Stimulated activated CD4-positive, alpha-beta T cell treated with anti-CD3 and anti-CD28 coated beads, Interleukin-2, amount 100 ng/mL, for 24 hours (primary cell): ENCODE measurements around the gene IDUA.

Experiments used
- DNase-seq, 2 donors: peaks; one replicate each; pipeline ENCODE4 v3.0.0-alpha.2; 2020

Gene IDUA

GRCh38 chr4:1018147-1019020, 31.5 kb downstream of the IDUA start:
- no peak for DNase-seq

- DNase-seq, result no peak
These were observed 32.5 kb downstream of the IDUA start for GRCh38 chr4:1019320-1019719.

GRCh38 chr4:1019729-1020470, 33.1 kb downstream of the IDUA start:
- DNase-seq, result no peak

- no peak for DNase-seq
These were observed 34.7 kb downstream of the IDUA start for GRCh38 chr4:1021386-1022050.

- no peak for DNase-seq
These were observed 35.4 kb downstream of the IDUA start for GRCh38 chr4:1022051-1022738.

GRCh38 chr4:1022739-1023066, 35.9 kb downstream of the IDUA start:
- no peak for DNase-seq

DNA sequence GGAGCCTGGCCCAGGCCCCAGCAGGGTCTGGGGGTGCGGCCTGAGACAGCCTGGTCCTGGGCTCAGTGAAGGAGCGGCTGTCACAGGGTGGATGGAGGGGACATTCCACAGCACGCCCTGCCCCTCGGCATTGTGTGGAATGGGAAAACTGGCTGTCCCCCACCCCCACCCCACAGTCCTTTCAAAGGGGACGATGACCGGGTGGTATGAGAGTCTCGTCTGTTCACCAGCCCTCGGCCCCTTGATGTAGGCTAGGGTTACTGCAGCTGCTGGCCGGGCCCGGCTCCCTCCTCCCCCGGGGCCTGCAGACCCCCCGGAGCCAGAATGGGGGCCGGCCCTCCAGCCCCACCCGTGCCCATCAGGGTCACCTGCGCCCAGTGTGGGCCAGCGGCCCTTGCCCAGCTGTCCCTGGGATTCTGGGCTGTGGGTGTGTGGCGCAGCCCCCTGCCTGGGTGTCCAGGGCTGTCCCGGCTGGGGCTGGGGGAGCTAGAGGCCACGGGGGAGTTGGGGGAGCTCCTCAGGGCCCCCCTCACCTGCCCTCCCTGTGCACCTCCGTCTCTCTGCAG, 36.3 kb downstream of the IDUA start:
- no peak for DNase-seq

GRCh38 chr4:1023895-1024740, 37.3 kb downstream of the IDUA start:
- no peak for DNase-seq

DNA sequence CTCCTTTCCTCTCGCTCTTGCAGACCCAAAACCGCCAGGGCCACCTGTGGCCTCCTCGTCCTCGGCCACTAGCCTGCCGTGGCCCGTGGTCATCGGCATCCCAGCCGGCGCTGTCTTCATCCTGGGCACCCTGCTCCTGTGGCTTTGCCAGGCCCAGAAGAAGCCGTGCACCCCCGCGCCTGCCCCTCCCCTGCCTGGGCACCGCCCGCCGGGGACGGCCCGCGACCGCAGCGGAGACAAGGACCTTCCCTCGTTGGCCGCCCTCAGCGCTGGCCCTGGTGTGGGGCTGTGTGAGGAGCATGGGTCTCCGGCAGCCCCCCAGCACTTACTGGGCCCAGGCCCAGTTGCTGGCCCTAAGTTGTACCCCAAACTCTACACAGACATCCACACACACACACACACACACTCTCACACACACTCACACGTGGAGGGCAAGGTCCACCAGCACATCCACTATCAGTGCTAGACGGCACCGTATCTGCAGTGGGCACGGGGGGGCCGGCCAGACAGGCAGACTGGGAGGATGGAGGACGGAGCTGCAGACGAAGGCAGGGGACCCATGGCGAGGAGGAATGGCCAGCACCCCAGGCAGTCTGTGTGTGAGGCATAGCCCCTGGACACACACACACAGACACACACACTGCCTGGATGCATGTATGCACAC, 38.2 kb downstream of the IDUA start:
- DNase-seq, result no peak

GRCh38 chr4:1026115-1026514, 39.3 kb downstream of the IDUA start:
- peak; percentile 51 to 70 for DNase-seq

DNA sequence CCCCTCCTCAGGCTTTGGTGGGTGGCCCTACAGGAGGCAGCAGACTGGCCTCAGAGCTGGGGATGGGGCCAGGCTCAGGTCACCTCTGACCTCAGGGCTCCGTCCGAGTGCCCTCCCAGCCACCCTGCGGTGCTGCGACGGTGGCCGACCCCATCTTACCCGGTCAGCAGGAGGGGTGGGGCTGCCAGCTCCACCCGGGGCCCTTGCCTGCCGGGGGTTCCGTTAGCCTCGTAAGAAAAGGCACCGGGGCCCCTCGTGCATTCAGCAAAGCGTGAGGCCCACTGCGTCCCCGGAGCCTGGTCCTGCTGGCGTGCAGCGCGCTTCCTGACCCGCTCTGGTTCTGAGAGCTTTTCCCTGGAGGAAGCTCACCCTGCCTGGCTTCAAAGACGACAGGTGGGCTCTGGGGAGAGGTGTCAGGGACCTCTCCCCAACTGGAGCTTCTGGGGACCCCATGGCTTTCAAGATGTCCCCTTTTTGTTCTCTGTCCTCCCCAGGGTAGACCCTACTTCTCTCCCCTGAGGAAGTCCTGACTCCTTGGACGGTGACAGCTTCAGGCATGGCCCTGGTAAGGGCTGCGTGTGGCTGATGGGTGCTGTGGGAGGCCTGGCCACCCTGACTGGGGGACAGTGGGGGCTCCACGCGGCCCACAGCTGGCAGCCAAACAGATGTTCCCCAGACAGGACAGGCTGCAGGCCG, 40.5 kb downstream of the IDUA start:
- no peak for DNase-seq

DNA sequence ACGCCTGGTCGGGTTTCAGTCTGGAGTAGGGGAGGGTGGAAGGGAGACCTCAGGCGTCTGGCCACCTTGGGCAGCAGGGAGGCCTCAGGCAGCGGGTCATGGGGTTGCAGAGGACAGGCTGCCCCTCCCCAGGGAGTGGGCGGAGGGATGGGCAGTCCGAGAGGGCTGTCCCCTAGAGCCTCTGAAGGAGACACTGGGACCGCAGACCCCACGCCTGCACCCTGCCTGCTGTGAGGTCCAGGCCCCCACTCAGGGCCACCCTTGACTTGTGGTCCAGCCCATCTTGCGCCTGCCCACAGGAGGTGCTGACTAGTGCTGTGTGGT, 41.0 kb downstream of the IDUA start:
- no peak for DNase-seq

DNA sequence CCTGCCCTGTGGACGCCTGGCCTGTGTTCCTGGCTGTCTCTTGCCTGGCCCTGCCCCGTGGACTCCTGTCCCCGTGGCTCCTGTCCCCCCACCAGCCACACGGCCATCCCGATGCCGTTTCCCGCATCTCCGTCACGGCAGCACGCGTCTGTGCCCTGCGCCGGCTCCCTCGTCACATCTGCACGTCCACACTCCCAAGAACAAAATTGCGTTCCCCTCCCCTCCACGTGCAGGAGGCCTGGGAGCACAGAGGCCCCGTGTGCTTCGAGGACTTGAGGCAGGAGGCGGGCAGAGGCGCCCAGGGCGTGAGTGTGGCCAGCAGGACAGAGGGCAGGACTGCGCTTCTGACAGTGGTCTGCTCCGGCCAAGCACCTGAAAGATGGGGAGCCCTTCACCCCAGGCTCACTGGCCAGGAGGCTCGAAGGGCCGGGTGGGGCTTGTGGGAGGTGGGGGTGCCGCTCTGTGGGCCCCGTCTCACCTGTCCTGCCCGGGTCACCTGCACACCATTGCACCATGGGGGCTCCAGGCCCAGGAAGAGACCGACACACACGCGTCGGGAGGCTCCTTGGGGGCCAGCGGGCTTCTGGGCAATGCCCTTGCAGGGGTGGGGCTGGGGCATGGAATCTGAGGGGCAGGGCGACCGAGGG, 41.9 kb downstream of the IDUA start:
- no peak for DNase-seq

DNA sequence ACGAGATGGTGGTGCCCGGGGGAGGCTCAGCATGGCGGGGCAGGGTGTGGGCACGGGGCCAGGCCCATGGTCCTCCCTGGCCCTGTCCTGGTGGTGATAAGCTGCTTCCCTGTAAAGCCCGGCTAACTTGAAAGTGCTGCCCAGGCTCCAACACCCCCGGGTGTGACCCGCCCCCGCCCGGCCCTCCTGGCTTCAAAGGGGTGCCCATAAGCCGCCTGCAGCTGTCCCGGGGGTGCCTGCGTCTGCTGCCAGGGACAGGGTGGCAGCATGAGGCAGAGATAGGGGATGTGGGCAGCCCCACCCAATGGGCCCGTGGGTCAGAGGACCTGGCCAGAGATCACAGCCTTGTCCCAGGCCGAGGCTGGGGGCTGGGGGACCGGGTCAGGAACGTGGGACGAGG, 42.7 kb downstream of the IDUA start:
- no peak for DNase-seq

GRCh38 chr4:1030031-1030430, 43.2 kb downstream of the IDUA start:
- DNase-seq, result no peak

GRCh38 chr4:1030559-1030958, 43.7 kb downstream of the IDUA start:
- DNase-seq, result no peak

DNA sequence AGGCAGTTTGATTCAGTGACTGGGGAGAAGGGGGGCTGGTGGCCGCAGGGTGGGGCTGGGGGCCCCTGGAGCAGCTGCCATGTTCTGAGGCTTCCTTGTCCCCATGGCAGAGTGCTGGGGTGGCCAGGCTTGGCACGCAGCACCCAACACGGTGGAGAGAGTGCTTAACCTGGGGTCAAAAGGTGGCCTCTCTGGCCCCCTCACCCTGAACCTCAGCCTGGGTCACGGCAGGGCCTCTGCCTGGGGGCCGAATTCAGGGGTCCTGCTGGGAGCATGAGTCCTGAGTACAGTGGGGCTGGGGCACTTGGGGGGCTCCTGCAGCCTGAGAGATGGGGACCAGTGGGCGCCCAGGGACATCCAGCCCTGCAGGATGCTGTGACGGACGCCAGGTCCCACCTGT, 44.5 kb downstream of the IDUA start:
- no peak for DNase-seq

- DNase-seq, result no peak
These were observed 45.3 kb downstream of the IDUA start for GRCh38 chr4:1031956-1032795.

DNA sequence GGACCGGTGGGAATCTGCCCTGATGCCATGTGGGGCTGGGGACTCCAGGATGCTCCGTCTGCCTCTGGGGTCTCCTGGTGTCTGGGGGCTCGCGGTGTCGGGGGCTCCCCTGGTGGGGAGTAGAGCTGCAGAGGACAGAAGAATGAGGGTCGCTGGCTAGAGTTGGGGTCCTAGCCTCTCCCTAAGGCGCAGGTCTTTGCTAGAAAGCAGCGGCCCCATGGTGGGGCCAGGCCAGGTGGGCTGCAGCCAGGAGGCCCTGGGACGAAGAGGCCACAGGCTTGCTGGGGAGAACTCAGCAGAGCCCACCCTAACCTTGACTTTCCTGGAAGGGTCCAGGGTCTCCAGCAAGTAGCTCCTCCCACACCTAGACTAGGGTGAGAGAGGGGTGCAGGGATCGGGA, 46.0 kb downstream of the IDUA start:
- no peak for DNase-seq
